Right cardiac atrium (tissue), 5 donors: ENCODE data around the gene FBXO44. TPM values are rescaled to one million over a fixed set of nuclear protein-coding genes. Genes with fewer than 3 reads are reported as not detected.
A peak's percentile ranks its signal among the peaks of the same experiment; 100 is the strongest.

Experiments
- ATAC-seq, 2 donors: fragments of 200-7000 bp; cut with Tn5 transposase; one replicate each; pipeline versions ENCODE4 v1.8.0 to v1.9.1; 2020; ENCODE audit warnings: moderate library complexity in 2 of 2, mild to moderate bottlenecking in 1 of 2
- DNase-seq, 3 donors: peaks; one replicate each; pipeline ENCODE4 v3.0.0-alpha.2; 2020
- H3K27ac ChIP-seq: one replicate; pipeline ENCODE4 v1.5.1; 2013; ENCODE audit warnings: mild to moderate bottlenecking, low read length, control low read depth, moderate library complexity
- H3K27me3 ChIP-seq: one replicate; pipeline ENCODE4 v1.6.1; 2013; ENCODE audit not compliant: control insufficient read depth, insufficient read depth
- H3K4me1 ChIP-seq: one replicate; pipeline ENCODE4 v1.6.1; 2013; ENCODE audit warnings: low read length; ENCODE audit not compliant: control insufficient read depth, insufficient read depth
- H3K4me3 ChIP-seq: one replicate; pipeline ENCODE4 v1.5.1; 2013; ENCODE audit warnings: low read length, control low read depth
- H3K9me3 ChIP-seq: one replicate; pipeline ENCODE4 v1.6.1; 2013; ENCODE audit warnings: low read length; ENCODE audit not compliant: control insufficient read depth
- WGBS: extraction: QIAGEN DNeasy Blood & Tissue Kit; methylation state at CpG from one replicate; pipeline ENCODE4 v1.1.7; 2013; 5-methylcytosine and 5-hydroxymethylcytosine counted together
- intact Hi-C, 4 donors: fragments of 100-400 bp; cut with DNase I; formaldehyde crosslinking; loops; one replicate each; pipeline versions ENCODE4 v1.11.0 to v1.14.0; 2022 to 2023
- polyA plus RNA-seq: library from polyadenylated mRNA; stranded (reverse); fragments of 200-250 nt; gene quantifications from one replicate; pipeline ENCODE4 v1.2.3, GENCODE V29; 2013
- total RNA-seq, 4 donors: library from RNA; stranded (reverse); fragmentation: NEBNext Ultra II Directional; extraction: Animal tissue kit (Norgen Biotek cat#: 25700); gene quantifications; one replicate each; pipeline ENCODE4 v1.2.1, GENCODE V29; 2021
- donor health status: healthy with polysubstance abuse.
- donor health status: DM: no; HTN: yes; CAD: no.
- donor health status: DM: no; HTN: no; CAD: no.
- donor health status: DM: no; HTN: yes; CAD: no; lungs with severe emphysema.
- donor health status: DM: yes; HTN: yes; CAD: no.

The FBXO44 gene
- total and polyA plus RNA-seq, 5 donors: 18.5 to 30.1 (median 25.1) TPM

- no peak overlapping the region for H3K27ac ChIP-seq
- no peaks in the 10 kb centered on the region for H3K4me1 ChIP-seq
- ATAC-seq (no peak), DNase-seq (no peak)
- H3K4me3 ChIP-seq: no peak overlapping the region
- 74% methylated on average over 6 of the region's 6 CpGs for WGBS
- intact Hi-C loops: loop anchor here in 2 of 4 donors (10.0 kb wide), 2 partner anchors 47 to 227 kb away; no protein-coding TSS in a partner anchor
- H3K9me3 ChIP-seq: no peaks in the 10 kb centered on the region
- H3K27me3 ChIP-seq: no peaks in the 10 kb centered on the region
Observed at GRCh38 chr1:11657654-11658053, 3.0 kb downstream of the FBXO44 start.

GRCh38 chr1:11658542-11658941 is 3.9 kb downstream of the FBXO44 start:
- H3K4me1 ChIP-seq: no peaks in the 10 kb centered on the region
- ATAC-seq: no peak
- peak in 1 of 3 donors; percentile 44 for DNase-seq
- WGBS: 84% methylated on average over 23 of the region's 23 CpGs
- intact Hi-C loops: loop anchor here in 2 of 4 donors (10.0 kb wide), 2 partner anchors 46 to 226 kb away; no protein-coding TSS in a partner anchor
- no peak overlapping the region for H3K27ac ChIP-seq
- no peak overlapping the region for H3K4me3 ChIP-seq
- H3K9me3 ChIP-seq: no peaks in the 10 kb centered on the region
- no peaks in the 10 kb centered on the region for H3K27me3 ChIP-seq

GRCh38 chr1:11659748-11660147 is 5.1 kb downstream of the FBXO44 start:
- Histone ChIP-seq H3K27ac (no peak overlapping the region), H3K27me3 (no peaks in the 10 kb centered on the region), H3K4me1 (no peaks in the 10 kb centered on the region), H3K4me3 (no peak overlapping the region), H3K9me3 (no peaks in the 10 kb centered on the region)
- DNase-seq: no peak
- intact Hi-C loops: loop anchor here (5.0 to 10.0 kb wide), 4 partner anchors 45 to 225 kb away; no protein-coding TSS in a partner anchor
- WGBS: 75% methylated on average over 4 of the region's 4 CpGs
- ATAC-seq: no peak

GRCh38 chr1:11661103-11661502 is 6.4 kb downstream of the FBXO44 start:
- peak in 1 of 3 donors; percentile 39 for DNase-seq
- Histone ChIP-seq H3K27me3 (no peaks in the 10 kb centered on the region), H3K4me3 (no peak overlapping the region), H3K9me3 (no peaks in the 10 kb centered on the region), H3K27ac (no peak overlapping the region), H3K4me1 (no peaks in the 10 kb centered on the region)
- no peak for ATAC-seq
- WGBS: 90% methylated on average over 17 of the region's 17 CpGs
- intact Hi-C loops: loop anchor here in 2 of 4 donors (5.0 to 10.0 kb wide), 2 partner anchors 46 to 64 kb away; no protein-coding TSS in a partner anchor

- under 1% methylated on average over 66 of the region's 66 CpGs for WGBS
- Histone ChIP-seq H3K9me3 (no peaks in the 10 kb centered on the region), H3K4me3 (peak overlapping the region; percentile 76), H3K27me3 (no peaks in the 10 kb centered on the region), H3K4me1 (no peaks in the 10 kb centered on the region), H3K27ac (no peak overlapping the region)
- intact Hi-C loops: loop anchor here in 2 of 4 donors (5.0 to 10.0 kb wide), 2 partner anchors 43 to 60 kb away; no protein-coding TSS in a partner anchor
- ATAC-seq (peak; percentile 47 to 48), DNase-seq (peak; percentile 40 to 78 (median 77))
Observed at GRCh38 chr1:11664336-11665065, 9.8 kb downstream of the FBXO44 start.

GRCh38 chr1:11668516-11668915 is 13.8 kb downstream of the FBXO44 start:
- H3K4me3 ChIP-seq: no peak overlapping the region
- no peak overlapping the region for H3K27ac ChIP-seq
- intact Hi-C loops: loop anchor here in 1 of 4 donors (10.0 kb wide), 1 partner anchor 56 kb away; no protein-coding TSS in a partner anchor
- no peaks in the 10 kb centered on the region for H3K9me3 ChIP-seq
- no peaks in the 10 kb centered on the region for H3K4me1 ChIP-seq
- WGBS: 80% methylated on average over 14 of the region's 14 CpGs
- no peaks in the 10 kb centered on the region for H3K27me3 ChIP-seq
- DNase-seq: no peak
- ATAC-seq: no peak

GRCh38 chr1:11670747-11671146 is 16.1 kb downstream of the FBXO44 start:
- WGBS: 69% methylated on average over 6 of the region's 6 CpGs
- Histone ChIP-seq H3K4me3 (no peak overlapping the region), H3K4me1 (no peaks in the 10 kb centered on the region), H3K27me3 (no peaks in the 10 kb centered on the region), H3K27ac (no peak overlapping the region), H3K9me3 (no peaks in the 10 kb centered on the region)
- intact Hi-C loops: no loop called here
- no peak for DNase-seq
- ATAC-seq: no peak

GRCh38 chr1:11671205-11671543 is 16.5 kb downstream of the FBXO44 start:
- Histone ChIP-seq H3K4me1 (no peaks in the 10 kb centered on the region), H3K27me3 (no peaks in the 10 kb centered on the region), H3K4me3 (no peak overlapping the region), H3K9me3 (no peaks in the 10 kb centered on the region), H3K27ac (no peak overlapping the region)
- no peak for ATAC-seq
- intact Hi-C loops: no loop called here
- 81% methylated on average over 6 of the region's 6 CpGs for WGBS
- DNase-seq: no peak

GRCh38 chr1:11671544-11672286 is 17.0 kb downstream of the FBXO44 start:
- H3K27me3 ChIP-seq: no peaks in the 10 kb centered on the region
- DNase-seq (no peak), ATAC-seq (peak; percentile 29 to 32)
- no peaks in the 10 kb centered on the region for H3K9me3 ChIP-seq
- intact Hi-C loops: no loop called here
- H3K4me3 ChIP-seq: no peak overlapping the region
- no peaks in the 10 kb centered on the region for H3K4me1 ChIP-seq
- WGBS: 88% methylated on average over 14 of the region's 14 CpGs
- H3K27ac ChIP-seq: no peak overlapping the region

GRCh38 chr1:11673089-11673769 is 18.6 kb downstream of the FBXO44 start:
- WGBS: 95% methylated on average over 14 of the region's 14 CpGs
- ATAC-seq (no peak), DNase-seq (no peak)
- no peaks in the 10 kb centered on the region for H3K27me3 ChIP-seq
- no peaks in the 10 kb centered on the region for H3K9me3 ChIP-seq
- H3K27ac ChIP-seq: no peak overlapping the region
- no peak overlapping the region for H3K4me3 ChIP-seq
- intact Hi-C loops: no loop called here
- H3K4me1 ChIP-seq: no peaks in the 10 kb centered on the region

GRCh38 chr1:11674488-11674887 is 19.8 kb downstream of the FBXO44 start:
- no peak for ATAC-seq
- Histone ChIP-seq H3K4me3 (no peak overlapping the region), H3K4me1 (no peaks in the 10 kb centered on the region), H3K27me3 (no peaks in the 10 kb centered on the region), H3K9me3 (no peaks in the 10 kb centered on the region), H3K27ac (no peak overlapping the region)
- intact Hi-C loops: no loop called here
- no peak for DNase-seq
- WGBS: 97% methylated on average over 14 of the region's 14 CpGs
